H1 (cell line): Measurements from ENCODE around the gene B4GALNT1. TPM values are rescaled to one million over a fixed set of nuclear protein-coding genes. Genes with fewer than 3 reads are reported as not detected.

Experiments
- CTCF ChIA-PET: fragments of 300-600 bp; sonication (Branson Sonifier 250); formaldehyde crosslinking; loops from one replicate; lab custom pipeline; 2021; ENCODE audit not compliant: partially characterized antibody; lab: Charles Lee
- POLR2A ChIA-PET: fragments of 300-600 bp; sonication (Branson Sonifier 250); formaldehyde crosslinking; loops from one replicate; lab custom pipeline; 2021; ENCODE audit warnings: inconsistent platforms; ENCODE audit not compliant: partially characterized antibody; lab: Charles Lee
- DNase-seq, 2 experiments: peaks; one replicate each; pipeline versions ENCODE4 v3.0.0 to v3.0.0-alpha.2; 2010 to 2022; ENCODE audit warnings: low spot score in 2 of 2, low read depth in 1 of 2, mixed read lengths in 1 of 2
- FAIRE-seq: peaks from 2 replicates; lab custom pipeline; 2011; peaks lifted over from hg19 to GRCh38; lab: Jason Lieb, UNC
- H2AFZ ChIP-seq: 2 replicates; pipeline ENCODE4 v1.8.1; 2012; ENCODE audit warnings: low read length, inconsistent platforms
- H2AK5ac ChIP-seq: 2 replicates; pipeline ENCODE4 v1.6.1; 2013; ENCODE audit warnings: low read depth, low read length
- H2BK120ac ChIP-seq: replicated peaks from 2 replicates; pipeline ENCODE3; 2013; ENCODE audit warnings: low read depth, low read length, inconsistent platforms
- H2BK12ac ChIP-seq: 2 replicates; pipeline ENCODE4 v1.6.1; 2013; ENCODE audit warnings: low read depth, low read length
- H2BK15ac ChIP-seq: 2 replicates; pipeline ENCODE4 v1.6.1; 2013; ENCODE audit warnings: low read length
- H2BK20ac ChIP-seq: 2 replicates; pipeline ENCODE4 v1.6.1; 2013; ENCODE audit warnings: low read length
- H2BK5ac ChIP-seq: 2 replicates; pipeline ENCODE4 v1.6.1; 2013; ENCODE audit warnings: low read depth, low read length
- H3K14ac ChIP-seq: 2 replicates; pipeline ENCODE4 v1.6.1; 2013; ENCODE audit warnings: inconsistent platforms; ENCODE audit not compliant: insufficient read length
- H3K18ac ChIP-seq: 2 replicates; pipeline ENCODE4 v1.6.1; 2013; ENCODE audit warnings: low read length; ENCODE audit errors: extremely low read depth
- H3K23ac ChIP-seq: 2 replicates; pipeline ENCODE4 v1.6.1; 2013; ENCODE audit warnings: inconsistent platforms; ENCODE audit not compliant: insufficient read length
- H3K23me2 ChIP-seq: 2 replicates; pipeline ENCODE4 v1.6.1; 2013; ENCODE audit warnings: low read depth, low read length
- H3K27ac ChIP-seq: 2 replicates; pipeline ENCODE4 v1.6.1; 2011; ENCODE audit warnings: low read depth, low read length, inconsistent platforms
- H3K27me3 ChIP-seq, 4 experiments: replicated peaks in 1 of 4; 1 replicate in 1 of 4; 2 replicates in 3 of 4; pipeline versions ENCODE4 v1.6.1 to v1.8.1; 2011 to 2013; ENCODE audit warnings: low read length in 3 of 4, mild to moderate bottlenecking in 3 of 4, inconsistent platforms in 2 of 4, mixed read lengths in 2 of 4, moderate library complexity in 1 of 4; ENCODE audit not compliant: control insufficient read depth in 3 of 4, insufficient read depth in 3 of 4; ENCODE audit errors: extremely low read depth in 1 of 4
- H3K36me3 ChIP-seq, 4 experiments: 2 replicates each; pipeline versions ENCODE4 v1.6.1 to v1.8.1; 2011 to 2013; ENCODE audit warnings: mild to moderate bottlenecking in 4 of 4, low read length in 3 of 4, moderate library complexity in 2 of 4, control low read depth in 1 of 4, inconsistent platforms in 1 of 4; ENCODE audit not compliant: insufficient read depth in 4 of 4, control insufficient read depth in 2 of 4
- H3K4ac ChIP-seq: replicated peaks from 2 replicates; pipeline ENCODE3; 2013; ENCODE audit warnings: low read length, low read depth, mixed read lengths, inconsistent platforms; ENCODE audit not compliant: insufficient read length
- H3K4me1 ChIP-seq, 4 experiments: replicated peaks in 1 of 4; 1 replicate in 1 of 4; 2 replicates in 3 of 4; pipeline versions ENCODE4 v1.6.1 to v1.8.1; 2011 to 2013; ENCODE audit warnings: low read length in 3 of 4, inconsistent platforms in 2 of 4, mixed read lengths in 1 of 4; ENCODE audit not compliant: insufficient read depth in 4 of 4, control insufficient read depth in 3 of 4
- H3K4me2 ChIP-seq, 2 experiments: 2 replicates each; pipeline versions ENCODE4 v1.6.1 to v1.8.1; 2011 to 2013; ENCODE audit warnings: low read depth in 2 of 2, low read length in 2 of 2, control low read depth in 1 of 2, inconsistent platforms in 1 of 2, mild to moderate bottlenecking in 1 of 2; ENCODE audit not compliant: insufficient read depth in 1 of 2
- H3K4me3 ChIP-seq, 4 experiments: fragments of 200-600, 300-600 bp in 1 of 4; sonication (generic), shearing (Covaris generic), sonication (Bioruptor Twin) in 1 of 4; 2 replicates each; pipeline versions ENCODE4 v1.5.1 to v1.8.1; 2011 to 2016; ENCODE audit warnings: low read length in 4 of 4, low read depth in 3 of 4, control low read depth in 2 of 4, inconsistent platforms in 2 of 4, mild to moderate bottlenecking in 2 of 4, mixed read lengths in 1 of 4, moderate library complexity in 1 of 4; ENCODE audit not compliant: insufficient read depth in 2 of 4; ENCODE audit errors: extremely low read depth in 1 of 4
- H3K56ac ChIP-seq: replicated peaks from 2 replicates; pipeline ENCODE3; 2013; ENCODE audit warnings: low read depth, mild to moderate bottlenecking, mixed read lengths, low read length, inconsistent platforms; ENCODE audit not compliant: insufficient read length
- H3K79me1 ChIP-seq: 2 replicates; pipeline ENCODE4 v1.6.1; 2013; ENCODE audit warnings: low read depth, low read length, control low read depth
- H3K79me2 ChIP-seq, 2 experiments: 2 replicates each; pipeline versions ENCODE4 v1.6.1 to v1.8.1; 2012 to 2013; ENCODE audit warnings: low read length in 2 of 2, mild to moderate bottlenecking in 2 of 2, inconsistent platforms in 1 of 2; ENCODE audit not compliant: insufficient read depth in 2 of 2, control insufficient read depth in 1 of 2
- H3K9ac ChIP-seq, 4 experiments: replicated peaks in 1 of 4; 1 replicate in 1 of 4; 2 replicates in 3 of 4; pipeline versions ENCODE4 v1.6.1 to v1.8.1; 2011 to 2013; ENCODE audit warnings: low read depth in 3 of 4, low read length in 3 of 4, control low read depth in 2 of 4, mild to moderate bottlenecking in 2 of 4, moderate library complexity in 2 of 4, inconsistent platforms in 1 of 4; ENCODE audit errors: extremely low read depth in 1 of 4
- H3K9me3 ChIP-seq, 2 experiments: 2 replicates each; pipeline versions ENCODE4 v1.6.1 to v1.8.1; 2012 to 2013; ENCODE audit warnings: mild to moderate bottlenecking in 2 of 2, moderate library complexity in 2 of 2, control low read depth in 1 of 2, inconsistent platforms in 1 of 2, low read depth in 1 of 2, low read length in 1 of 2, mixed read lengths in 1 of 2; ENCODE audit not compliant: insufficient read depth in 2 of 2
- H4K20me1 ChIP-seq, 2 experiments: replicated peaks in 1 of 2; 2 replicates each; pipeline versions ENCODE3 to v1.8.1; 2011 to 2013; ENCODE audit warnings: inconsistent platforms in 2 of 2, low read length in 2 of 2, mild to moderate bottlenecking in 1 of 2; ENCODE audit not compliant: insufficient read depth in 2 of 2, control insufficient read depth in 1 of 2
- H4K5ac ChIP-seq: 2 replicates; pipeline ENCODE4 v1.6.1; 2013; ENCODE audit warnings: low read length, low read depth, mixed read lengths, inconsistent platforms; ENCODE audit not compliant: insufficient read length
- H4K8ac ChIP-seq: 2 replicates; pipeline ENCODE4 v1.8.0; 2013; ENCODE audit warnings: mild to moderate bottlenecking, moderate library complexity, low read length, inconsistent platforms; ENCODE audit not compliant: insufficient read depth; ENCODE audit errors: extremely low read depth
- H4K91ac ChIP-seq: replicated peaks from 2 replicates; pipeline ENCODE3; 2013; ENCODE audit warnings: low read length, mixed read lengths, inconsistent platforms; ENCODE audit not compliant: insufficient read length
- ASH2L ChIP-seq: fragments of 200-600, 300-600 bp; sonication (generic); IDR thresholded peaks from one replicate; pipeline ENCODE4 v1.7.1; 2017; ENCODE audit warnings: low read length
- KDM4A ChIP-seq: IDR thresholded peaks from one replicate; pipeline ENCODE4 v1.7.1; 2012; ENCODE audit warnings: low read depth, mild to moderate bottlenecking, moderate library complexity, low read length, inconsistent platforms; ENCODE audit not compliant: severe bottlenecking
- POLR2A ChIP-seq, 2 experiments: IDR thresholded peaks; 1 replicate in 1 of 2; 2 replicates in 1 of 2; pipeline ENCODE4 v1.6.1; 2011; ENCODE audit warnings: low read depth in 2 of 2, low read length in 2 of 2, mild to moderate bottlenecking in 2 of 2; ENCODE audit errors: control extremely low read depth in 1 of 2
- POLR2AphosphoS5 ChIP-seq: IDR thresholded peaks from 2 replicates; pipeline ENCODE4 v1.6.1; 2011; ENCODE audit warnings: low read depth, low read length
- RXRA ChIP-seq: IDR thresholded peaks from 2 replicates; pipeline ENCODE4 v1.6.1; 2011; ENCODE audit warnings: low read depth, mild to moderate bottlenecking, low read length, moderate library complexity; ENCODE audit not compliant: insufficient read depth
- WGBS, 2 experiments: shearing (Covaris generic) in 1 of 2; methylation state at CpG; one replicate each; pipeline versions ENCODE4 v1.1.6 to v1.1.7; 2013 to 2015; ENCODE audit warnings: low lambda C conversion rate in 2 of 2, mixed read lengths in 2 of 2, inconsistent platforms in 1 of 2, low coverage in 1 of 2, missing lambda C conversion rate in 1 of 2; ENCODE audit not compliant: insufficient replicate concordance in 2 of 2, insufficient coverage in 1 of 2, insufficient read length in 1 of 2; ENCODE audit errors: extremely low coverage in 1 of 2, missing lambda C conversion rate in 1 of 2; 5-methylcytosine and 5-hydroxymethylcytosine counted together
- polyA plus RNA-seq, 7 experiments: library from polyadenylated mRNA; depleted of rRNA in 3 of 7; stranded (reverse) in 5 of 7; unstranded in 2 of 7; fragments of >200 nt in 5 of 7; fragments of 200-250 nt in 2 of 7; gene quantifications; 1 replicate in 5 of 7; 2 replicates in 1 of 7; 4 replicates in 1 of 7; pipeline versions ENCODE4 v1.2.1 to v1.2.3, GENCODE V29; 2011 to 2013; ENCODE audit warnings: missing spikeins in 2 of 7, mixed read lengths in 2 of 7
- total RNA-seq: library from RNA; stranded (reverse); fragmentation: NEBNext Ultra II Directional; extraction: Animal tissue kit (Norgen Biotek cat#: 25700); gene quantifications from 2 replicates; pipeline ENCODE4 v1.2.1, GENCODE V29; 2021
- TF ChIP-seq, protein P1 (sequence below): IDR thresholded peaks from 2 replicates; pipeline ENCODE4 v1.6.1; 2011; ENCODE audit warnings: low read length, improper control_type of control experiment
- TF ChIP-seq, protein P2 (sequence below), 3 experiments: IDR thresholded peaks; 1 replicate in 2 of 3; 2 replicates in 1 of 3; pipeline versions ENCODE4 v1.5.1 to v1.6.1; 2011; ENCODE audit warnings: low read length in 3 of 3, mild to moderate bottlenecking in 3 of 3, inconsistent platforms in 2 of 3, low read depth in 1 of 3, moderate library complexity in 1 of 3; ENCODE audit not compliant: insufficient read depth in 1 of 3; ENCODE audit errors: control extremely low read depth in 1 of 3

The B4GALNT1 gene
- total and polyA plus RNA-seq, 2 of the 8 experiments (the other 6 are each of a cell fraction or from before 2014, with no cell fraction given) = 1.5 to 2.3 TPM

DNA sequence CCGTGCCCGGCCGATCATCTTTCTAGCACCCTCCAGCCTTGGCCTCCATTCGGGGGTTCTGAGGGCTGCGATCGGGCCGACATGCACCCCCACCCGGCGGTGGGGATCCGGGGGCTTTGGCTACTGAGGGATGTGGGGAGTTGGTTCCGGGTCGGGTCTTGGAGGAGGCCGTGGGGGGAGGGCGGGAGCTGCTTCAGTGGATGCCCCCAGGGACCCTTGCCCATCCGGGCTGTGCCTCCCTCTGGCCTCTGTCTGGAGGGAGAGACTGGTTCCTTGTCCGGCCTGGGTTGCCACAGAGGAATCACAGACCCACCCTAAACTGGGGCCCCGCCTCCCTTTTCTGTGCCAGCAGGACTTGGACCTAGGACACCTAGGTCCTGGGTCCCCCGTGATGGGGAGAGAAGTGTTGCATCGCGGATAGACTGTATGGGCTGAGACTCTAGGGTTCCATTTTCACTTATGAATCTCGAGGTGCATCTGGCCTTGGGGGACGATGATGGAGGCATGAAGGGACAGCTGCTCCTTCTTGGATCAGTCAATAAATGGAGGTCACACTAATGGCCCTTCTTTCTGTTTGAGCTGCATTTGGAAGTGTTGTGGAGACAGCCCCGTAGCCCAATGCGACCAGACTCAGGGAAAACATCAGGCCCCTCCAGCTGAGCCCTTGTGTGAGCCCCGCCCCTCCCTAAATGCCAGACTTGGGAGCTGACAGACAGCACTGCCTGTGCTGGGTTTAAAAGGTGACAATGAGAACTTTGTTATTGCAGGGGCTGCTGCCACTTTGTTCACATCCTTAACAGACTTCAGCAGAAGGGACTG lies 27.8 kb downstream of the B4GALNT1 start:
- peaks cover 5 to 19% (median 10%) of the 10 kb centered on the region in 4 experiments; a peak in 4 of 8 replicates for H3K36me3 ChIP-seq
- H3K79me2 ChIP-seq = peaks cover 0 to 10% of the 10 kb centered on the region in 2 experiments; a peak in 1 of 4 replicates
- no peaks in the 10 kb centered on the region; the same call in 1 of the 2 replicates for H3K79me1 ChIP-seq
- no peak overlapping the region for H2BK20ac ChIP-seq
- H3K4me2 ChIP-seq = peak overlapping the region; percentile 80 to 83
- H3K27me3 ChIP-seq = peaks cover 0 to 8% (median under 1%) of the 10 kb centered on the region in 4 experiments; a peak in 3 of 7 replicates
- no peak overlapping the region for H3K14ac ChIP-seq
- no peak overlapping the region for H3K23ac ChIP-seq
- DNase-seq (peak in 1 of 2 experiments; percentile 60), FAIRE-seq (no peak)
- no peak overlapping the region for H4K5ac ChIP-seq
- 8% methylated on average over 23 of the region's 25 CpGs; no CpG with 5 or more reads in 1 of the 2 experiments for WGBS, 2 experiments
- H3K4me3 ChIP-seq = peak overlapping the region; percentile 53 to 84 (median 78)
- no peak overlapping the region for H3K18ac ChIP-seq
- H4K8ac ChIP-seq = peak overlapping the region; percentile 79
- H3K9me3 ChIP-seq = no peaks in the 10 kb centered on the region
- H4K20me1 ChIP-seq = peaks cover 0 to 2% of the 10 kb centered on the region in 2 experiments
- no peak overlapping the region for H3K4ac ChIP-seq
- H2AK5ac ChIP-seq = no peak overlapping the region
- H2BK15ac ChIP-seq = no peak overlapping the region; the same call in 1 of the 2 replicates
- peaks cover 19% of the 10 kb centered on the region for H3K23me2 ChIP-seq
- H2BK120ac ChIP-seq = no peak overlapping the region
- H3K56ac ChIP-seq = peak overlapping the region; percentile 49
- peak overlapping the region; percentile 55 to 71 (median 58); a peak in 5 of 7 replicates for H3K9ac ChIP-seq
- H4K91ac ChIP-seq = peak overlapping the region; percentile 15
- ChIA-PET POLR2A (interaction anchor here (0.6 to 7.7 kb wide), 11 partner anchors 9 to 469 kb away, joined by 3 to 60 read pairs (median 3); partner anchors contain the start of genes AGAP2, PIP4K2C and TSPAN31), CTCF (interaction anchor here (0.6 to 12.5 kb wide), 8 partner anchors 15 to 1744 kb away, joined by 3 to 124 read pairs (median 4); partner anchors contain the start of gene PIP4K2C)
- no peak overlapping the region for H2AFZ ChIP-seq
- no peak overlapping the region for H2BK12ac ChIP-seq
- H3K27ac ChIP-seq = no peak overlapping the region; the same call in 1 of the 2 replicates
- peaks cover 7 to 11% (median 9%) of the 10 kb centered on the region in 4 experiments for H3K4me1 ChIP-seq
- no peak overlapping the region for H2BK5ac ChIP-seq
- TF ChIP-seq RXRA = no peak
- TF ChIP-seq, protein P1, sequence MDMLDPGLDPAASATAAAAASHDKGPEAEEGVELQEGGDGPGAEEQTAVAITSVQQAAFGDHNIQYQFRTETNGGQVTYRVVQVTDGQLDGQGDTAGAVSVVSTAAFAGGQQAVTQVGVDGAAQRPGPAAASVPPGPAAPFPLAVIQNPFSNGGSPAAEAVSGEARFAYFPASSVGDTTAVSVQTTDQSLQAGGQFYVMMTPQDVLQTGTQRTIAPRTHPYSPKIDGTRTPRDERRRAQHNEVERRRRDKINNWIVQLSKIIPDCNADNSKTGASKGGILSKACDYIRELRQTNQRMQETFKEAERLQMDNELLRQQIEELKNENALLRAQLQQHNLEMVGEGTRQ = no peak
- TF ChIP-seq, protein P2, sequence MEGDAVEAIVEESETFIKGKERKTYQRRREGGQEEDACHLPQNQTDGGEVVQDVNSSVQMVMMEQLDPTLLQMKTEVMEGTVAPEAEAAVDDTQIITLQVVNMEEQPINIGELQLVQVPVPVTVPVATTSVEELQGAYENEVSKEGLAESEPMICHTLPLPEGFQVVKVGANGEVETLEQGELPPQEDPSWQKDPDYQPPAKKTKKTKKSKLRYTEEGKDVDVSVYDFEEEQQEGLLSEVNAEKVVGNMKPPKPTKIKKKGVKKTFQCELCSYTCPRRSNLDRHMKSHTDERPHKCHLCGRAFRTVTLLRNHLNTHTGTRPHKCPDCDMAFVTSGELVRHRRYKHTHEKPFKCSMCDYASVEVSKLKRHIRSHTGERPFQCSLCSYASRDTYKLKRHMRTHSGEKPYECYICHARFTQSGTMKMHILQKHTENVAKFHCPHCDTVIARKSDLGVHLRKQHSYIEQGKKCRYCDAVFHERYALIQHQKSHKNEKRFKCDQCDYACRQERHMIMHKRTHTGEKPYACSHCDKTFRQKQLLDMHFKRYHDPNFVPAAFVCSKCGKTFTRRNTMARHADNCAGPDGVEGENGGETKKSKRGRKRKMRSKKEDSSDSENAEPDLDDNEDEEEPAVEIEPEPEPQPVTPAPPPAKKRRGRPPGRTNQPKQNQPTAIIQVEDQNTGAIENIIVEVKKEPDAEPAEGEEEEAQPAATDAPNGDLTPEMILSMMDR (IDR thresholded peaks at IDR 0.05; ENCODE audit: control extremely low read depth in 1 of 3, insufficient read depth in 1 of 3, low read depth in 1 of 3, low read length in 3 of 3) = no peak
- no peak; the same call in 1 of the 2 replicates for TF ChIP-seq POLR2AphosphoS5
- TF ChIP-seq KDM4A = peak; percentile 26
- TF ChIP-seq POLR2A (IDR thresholded peaks at IDR 0.05; ENCODE audit: control extremely low read depth in 1 of 2, low read depth in 2 of 2, low read length in 2 of 2) = peak in 1 of 2 experiments; percentile 65; a peak in 2 of 3 replicates
- peak; percentile 2 for TF ChIP-seq ASH2L
